Measurements from ENCODE around the gene MARK1. TPM values are rescaled to one million over a fixed set of nuclear protein-coding genes. Genes with fewer than 3 reads are reported as not detected.

MARK1 gene
- total RNA-seq, 3 donors from 2014 or later, result 6.6 to 13.8 (median 9.8) TPM

DNA sequence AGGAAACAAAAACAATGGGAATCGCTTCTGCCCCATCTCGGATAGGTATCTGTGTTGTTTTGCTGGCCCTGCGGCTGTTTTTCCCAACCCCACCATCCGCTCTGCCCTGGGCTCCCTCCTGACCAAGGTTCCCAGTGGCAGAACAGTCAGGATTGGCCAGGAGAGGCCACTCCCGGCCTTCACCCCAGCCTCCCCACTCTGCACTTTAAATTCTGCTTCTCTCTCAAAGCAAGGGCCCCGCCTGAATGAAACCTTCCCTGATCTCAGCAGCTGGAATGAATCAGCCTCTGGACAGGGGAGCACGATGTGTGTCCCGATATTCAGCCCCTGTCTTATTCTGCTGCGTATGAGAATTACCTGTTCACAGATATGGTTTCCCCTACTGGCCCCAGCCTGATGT is 178.5 kb downstream of the MARK1 start:
- H3K9me3 ChIP-seq, result no peaks in the 10 kb centered on the region
- H3K27me3 ChIP-seq, result no peaks in the 10 kb centered on the region
- no peak for TF ChIP-seq POLR2AphosphoS5 (IDR thresholded peaks at IDR 0.05)
- TF ChIP-seq POLR2A (IDR thresholded peaks at IDR 0.05), result no peak
- TF ChIP-seq, protein P1, sequence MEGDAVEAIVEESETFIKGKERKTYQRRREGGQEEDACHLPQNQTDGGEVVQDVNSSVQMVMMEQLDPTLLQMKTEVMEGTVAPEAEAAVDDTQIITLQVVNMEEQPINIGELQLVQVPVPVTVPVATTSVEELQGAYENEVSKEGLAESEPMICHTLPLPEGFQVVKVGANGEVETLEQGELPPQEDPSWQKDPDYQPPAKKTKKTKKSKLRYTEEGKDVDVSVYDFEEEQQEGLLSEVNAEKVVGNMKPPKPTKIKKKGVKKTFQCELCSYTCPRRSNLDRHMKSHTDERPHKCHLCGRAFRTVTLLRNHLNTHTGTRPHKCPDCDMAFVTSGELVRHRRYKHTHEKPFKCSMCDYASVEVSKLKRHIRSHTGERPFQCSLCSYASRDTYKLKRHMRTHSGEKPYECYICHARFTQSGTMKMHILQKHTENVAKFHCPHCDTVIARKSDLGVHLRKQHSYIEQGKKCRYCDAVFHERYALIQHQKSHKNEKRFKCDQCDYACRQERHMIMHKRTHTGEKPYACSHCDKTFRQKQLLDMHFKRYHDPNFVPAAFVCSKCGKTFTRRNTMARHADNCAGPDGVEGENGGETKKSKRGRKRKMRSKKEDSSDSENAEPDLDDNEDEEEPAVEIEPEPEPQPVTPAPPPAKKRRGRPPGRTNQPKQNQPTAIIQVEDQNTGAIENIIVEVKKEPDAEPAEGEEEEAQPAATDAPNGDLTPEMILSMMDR (IDR thresholded peaks at IDR 0.05), result no peak
- H3K4me1 ChIP-seq, result no peaks in the 10 kb centered on the region
- DNase-seq (ENCODE audit: low spot score in 2 of 2), result no peak
- intact Hi-C loops (cut with DNase I; ENCODE audit: low total_unique reads), result no loop called here
- peak overlapping the region in 1 of 2 donors; percentile 17 for H3K27ac ChIP-seq
- H3K4me3 ChIP-seq, result no peak overlapping the region
- H3K36me3 ChIP-seq, result no peaks in the 10 kb centered on the region

DNA sequence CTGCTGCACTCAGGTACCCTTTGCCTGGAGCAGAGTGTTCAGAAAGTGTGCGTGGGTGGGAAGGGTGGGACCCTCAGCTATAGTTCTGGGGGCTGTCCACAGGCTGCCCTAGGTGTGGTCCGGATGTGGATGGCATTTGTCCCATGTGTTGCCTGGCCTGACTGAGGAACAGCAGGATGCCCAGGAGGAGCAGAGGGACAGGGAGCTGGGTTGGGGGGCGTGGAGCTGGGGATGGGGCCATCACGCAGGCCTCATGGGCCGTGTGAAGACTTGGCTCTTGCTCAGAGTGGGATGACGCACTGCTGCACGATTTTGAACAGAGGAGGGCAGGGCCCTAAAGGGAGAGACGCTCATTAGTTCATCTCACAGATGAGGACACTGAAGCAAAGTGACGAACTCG is 179.2 kb downstream of the MARK1 start:
- DNase-seq (ENCODE audit: low spot score in 2 of 2), result no peak

DNA sequence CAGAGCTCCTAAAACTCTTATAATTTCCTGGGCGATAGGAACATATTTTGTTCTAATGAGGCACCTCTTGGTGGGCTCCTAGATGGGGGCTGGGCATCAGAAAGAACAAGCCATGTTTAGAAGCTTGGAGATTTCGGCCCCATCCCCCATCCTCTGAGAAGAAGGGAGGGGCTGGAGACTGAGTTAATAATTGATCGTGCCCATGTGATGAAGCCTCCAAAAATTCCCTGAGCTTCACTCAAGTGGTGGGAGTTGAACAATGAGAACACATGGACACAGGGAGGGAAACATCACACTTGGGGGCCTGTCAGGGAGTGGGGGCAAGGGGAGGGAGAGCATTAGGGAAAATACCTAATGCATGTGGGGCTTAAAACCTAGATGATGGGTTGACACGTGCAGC is 180.3 kb downstream of the MARK1 start:
- DNase-seq (ENCODE audit: low spot score in 2 of 2), result no peak
- H3K27ac ChIP-seq, result no peak overlapping the region
- H3K27me3 ChIP-seq, result no peaks in the 10 kb centered on the region
- H3K4me3 ChIP-seq, result no peak overlapping the region
- TF ChIP-seq, protein P1 (IDR thresholded peaks at IDR 0.05), result no peak
- no peak for TF ChIP-seq POLR2AphosphoS5 (IDR thresholded peaks at IDR 0.05)
- no peak for TF ChIP-seq POLR2A (IDR thresholded peaks at IDR 0.05)
- intact Hi-C loops (cut with DNase I; ENCODE audit: low total_unique reads), result no loop called here
- no peaks in the 10 kb centered on the region for H3K4me1 ChIP-seq
- no peaks in the 10 kb centered on the region for H3K9me3 ChIP-seq
- H3K36me3 ChIP-seq, result no peaks in the 10 kb centered on the region

More for the DNA sequence above, 179.2 kb downstream of the MARK1 start:
- H3K27me3 ChIP-seq, result no peaks in the 10 kb centered on the region
- H3K36me3 ChIP-seq, result no peaks in the 10 kb centered on the region
- TF ChIP-seq POLR2A (IDR thresholded peaks at IDR 0.05), result no peak
- no peak for TF ChIP-seq POLR2AphosphoS5 (IDR thresholded peaks at IDR 0.05)
- TF ChIP-seq, protein P1 (IDR thresholded peaks at IDR 0.05), result no peak
- H3K4me1 ChIP-seq, result no peaks in the 10 kb centered on the region
- H3K4me3 ChIP-seq, result no peak overlapping the region
- H3K27ac ChIP-seq, result no peak overlapping the region
- intact Hi-C loops (cut with DNase I; ENCODE audit: low total_unique reads), result no loop called here
- no peaks in the 10 kb centered on the region for H3K9me3 ChIP-seq

DNA sequence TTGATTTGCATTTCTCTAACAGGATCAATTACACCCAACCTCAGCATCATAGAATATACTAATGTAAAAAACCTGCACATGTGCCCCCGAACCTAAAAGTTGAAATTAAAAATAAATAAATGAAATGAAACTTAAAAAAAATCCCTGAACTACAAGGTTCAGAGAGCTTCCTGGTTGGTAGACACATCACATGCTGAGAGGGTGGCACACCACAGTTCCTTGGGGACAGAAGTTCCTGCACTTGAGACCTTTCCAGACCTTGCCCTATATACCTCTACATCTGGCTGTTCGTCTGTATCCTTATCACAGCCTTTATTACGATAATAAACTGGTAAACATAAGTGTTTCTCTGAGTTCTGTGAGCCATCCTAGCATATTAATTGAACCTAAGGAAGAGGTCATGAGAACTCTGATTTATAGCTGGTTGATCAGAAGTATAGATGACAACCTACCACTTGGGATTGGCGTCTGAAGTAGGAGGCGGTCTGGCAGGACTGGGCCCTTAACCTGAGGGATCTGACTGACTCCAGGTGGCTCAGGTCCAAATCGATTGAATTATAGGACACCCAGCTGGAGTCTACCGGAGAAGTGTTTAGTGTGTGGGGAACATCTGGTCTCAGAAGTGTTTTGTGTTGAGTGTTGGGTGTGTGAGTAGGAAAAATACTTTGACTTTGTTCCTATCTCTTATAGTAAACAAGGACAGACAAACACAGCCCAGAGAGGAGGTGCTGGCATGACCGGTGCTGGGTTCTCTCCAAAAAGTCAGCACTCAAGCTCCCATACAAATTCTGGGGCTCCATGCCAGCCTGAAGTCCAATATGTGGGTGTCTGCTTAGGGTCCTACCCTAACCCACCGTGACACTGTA is 181.2 kb downstream of the MARK1 start:
- intact Hi-C loops (cut with DNase I; ENCODE audit: low total_unique reads), result no loop called here
- Histone ChIP-seq H3K9me3 (no peaks in the 10 kb centered on the region), H3K27ac (peak overlapping the region; percentile 33 to 38), H3K4me3 (no peak overlapping the region), H3K27me3 (no peaks in the 10 kb centered on the region), H3K36me3 (no peaks in the 10 kb centered on the region), H3K4me1 (no peaks in the 10 kb centered on the region)
- TF ChIP-seq POLR2A (IDR thresholded peaks at IDR 0.05), result no peak
- no peak for DNase-seq (ENCODE audit: low spot score in 2 of 2)

DNA sequence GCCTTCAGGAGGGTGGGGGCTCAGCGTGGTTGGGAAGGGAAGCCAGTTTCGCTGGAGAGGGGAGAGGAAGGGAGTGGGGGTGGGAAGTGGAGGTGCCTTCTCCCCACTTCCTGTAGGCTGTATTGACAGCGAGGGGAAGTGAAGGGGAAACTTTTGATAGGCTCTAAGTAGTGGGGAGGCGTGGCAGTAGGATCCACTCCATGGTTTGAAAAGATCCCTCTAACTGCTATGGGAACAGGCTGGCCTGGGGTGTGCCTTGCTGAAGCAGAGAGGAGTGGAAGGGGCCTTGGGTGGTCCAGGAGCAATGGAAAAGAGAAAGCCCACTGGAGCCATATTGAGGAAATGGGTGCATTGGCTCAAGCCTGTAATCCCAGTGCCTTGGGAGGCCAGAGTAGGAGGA is 182.4 kb downstream of the MARK1 start:
- no peak for DNase-seq (ENCODE audit: low spot score in 2 of 2)
- H3K27me3 ChIP-seq, result no peaks in the 10 kb centered on the region
- H3K4me3 ChIP-seq, result no peak overlapping the region
- intact Hi-C loops (cut with DNase I; ENCODE audit: low total_unique reads), result no loop called here
- TF ChIP-seq POLR2AphosphoS5 (IDR thresholded peaks at IDR 0.05) (no peak), POLR2A (IDR thresholded peaks at IDR 0.05) (no peak)
- TF ChIP-seq, protein P1 (IDR thresholded peaks at IDR 0.05), result no peak
- H3K27ac ChIP-seq, result peak overlapping the region; percentile 8 to 55
- H3K36me3 ChIP-seq, result no peaks in the 10 kb centered on the region
- H3K9me3 ChIP-seq, result no peaks in the 10 kb centered on the region
- H3K4me1 ChIP-seq, result no peaks in the 10 kb centered on the region
